Peyer's patch (tissue), 4 donors: ENCODE results near the gene RHOH.

Experiments
- CTCF ChIP-seq, 6 experiments: fragments of 450-650 bp in 4 of 6; fragments of 200-600 bp in 2 of 6; sonication (generic) in 1 of 6; IDR thresholded peaks; one replicate each; pipeline ENCODE4 v1.5.1; 2017 to 2019; ENCODE audit warnings: antibody characterized with exemption in 6 of 6, mild to moderate bottlenecking in 3 of 6, moderate library complexity in 1 of 6
- POLR2A ChIP-seq, 2 donors: fragments of 450-650 bp; IDR thresholded peaks; one replicate each; pipeline ENCODE4 v1.5.1; 2017; ENCODE audit warnings: antibody characterized with exemption in 2 of 2, mild to moderate bottlenecking in 2 of 2, moderate library complexity in 2 of 2

GRCh38 chr4:40178672-40179071 is 18.2 kb upstream of the RHOH start:
- TF ChIP-seq CTCF (IDR thresholded peaks at IDR 0.05) (no peak), POLR2A (IDR thresholded peaks at IDR 0.05) (no peak)
